AG04449 (cell line): Measurements from ENCODE around the gene MSI2.

ENCODE experiments used
- CTCF ChIA-PET: fragments of 350-600 bp; formaldehyde crosslinking; extraction: SDS; loops from one replicate; lab custom pipeline; 2021; ENCODE audit warnings: antibody characterized with exemption; lab: Yijun Ruan, JAX
- POLR2A ChIA-PET: fragments of 400-600, 350-600 bp; formaldehyde crosslinking; extraction: SDS; loops from one replicate; lab custom pipeline; 2020; ENCODE audit warnings: antibody characterized with exemption, inconsistent platforms; lab: Yijun Ruan, JAX
- DNase-seq: peaks from one replicate; pipeline ENCODE4 v3.0.0-alpha.2; 2010; ENCODE audit warnings: low read depth, low spot score
- H3K4me3 ChIP-seq: 2 replicates; pipeline ENCODE4 v1.5.1; 2011; ENCODE audit warnings: low read depth, mild to moderate bottlenecking, control low read depth, low read length
- TF ChIP-seq, protein P1 (sequence below): IDR thresholded peaks from one replicate; pipeline ENCODE4 v1.5.1; 2011; ENCODE audit warnings: mild to moderate bottlenecking, moderate library complexity, low read length, control low read depth, inconsistent platforms; ENCODE audit not compliant: insufficient read depth; ENCODE audit errors: missing control alignments

MSI2 gene

DNA sequence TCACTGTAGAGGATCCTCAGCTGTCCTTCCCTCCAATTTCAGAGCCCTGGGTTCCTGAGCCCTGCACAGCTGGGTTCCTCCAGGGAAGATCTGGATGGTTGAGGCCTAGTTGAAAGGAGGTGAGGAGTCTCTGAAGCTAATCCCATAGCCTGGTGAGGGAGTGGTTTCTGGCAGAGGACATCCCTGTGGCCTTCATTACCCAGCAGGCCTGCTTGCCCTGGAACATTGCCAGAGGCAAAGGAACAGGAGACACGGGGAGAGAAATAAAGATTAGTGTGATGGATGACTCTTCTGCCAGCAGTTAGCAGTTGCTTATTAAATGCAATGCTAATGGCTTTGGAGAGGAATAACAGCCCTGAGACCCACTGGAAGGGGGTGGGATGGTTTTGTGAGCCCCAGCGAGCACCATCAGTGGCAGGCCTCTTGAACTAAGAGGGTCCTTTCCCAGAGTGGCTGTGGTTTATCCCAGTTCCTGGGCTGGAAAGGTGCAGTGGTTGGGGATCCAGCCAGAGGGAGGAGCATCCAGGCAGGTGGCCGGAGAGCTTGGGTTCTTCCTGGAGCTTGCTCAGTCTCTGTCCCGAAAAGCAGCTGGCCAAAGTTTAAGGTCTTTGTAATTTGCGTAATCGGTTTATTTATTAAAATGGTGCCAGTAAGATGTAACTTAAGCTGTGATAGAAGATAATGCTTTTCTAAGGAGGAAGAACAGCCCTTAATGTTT lies 279.1 kb downstream of the MSI2 start:
- TF ChIP-seq, protein P1, sequence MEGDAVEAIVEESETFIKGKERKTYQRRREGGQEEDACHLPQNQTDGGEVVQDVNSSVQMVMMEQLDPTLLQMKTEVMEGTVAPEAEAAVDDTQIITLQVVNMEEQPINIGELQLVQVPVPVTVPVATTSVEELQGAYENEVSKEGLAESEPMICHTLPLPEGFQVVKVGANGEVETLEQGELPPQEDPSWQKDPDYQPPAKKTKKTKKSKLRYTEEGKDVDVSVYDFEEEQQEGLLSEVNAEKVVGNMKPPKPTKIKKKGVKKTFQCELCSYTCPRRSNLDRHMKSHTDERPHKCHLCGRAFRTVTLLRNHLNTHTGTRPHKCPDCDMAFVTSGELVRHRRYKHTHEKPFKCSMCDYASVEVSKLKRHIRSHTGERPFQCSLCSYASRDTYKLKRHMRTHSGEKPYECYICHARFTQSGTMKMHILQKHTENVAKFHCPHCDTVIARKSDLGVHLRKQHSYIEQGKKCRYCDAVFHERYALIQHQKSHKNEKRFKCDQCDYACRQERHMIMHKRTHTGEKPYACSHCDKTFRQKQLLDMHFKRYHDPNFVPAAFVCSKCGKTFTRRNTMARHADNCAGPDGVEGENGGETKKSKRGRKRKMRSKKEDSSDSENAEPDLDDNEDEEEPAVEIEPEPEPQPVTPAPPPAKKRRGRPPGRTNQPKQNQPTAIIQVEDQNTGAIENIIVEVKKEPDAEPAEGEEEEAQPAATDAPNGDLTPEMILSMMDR = no peak
- POLR2A ChIA-PET = no interaction called here
- H3K4me3 ChIP-seq = no peak overlapping the region
- CTCF ChIA-PET = no interaction called here
- no peak for DNase-seq

DNA sequence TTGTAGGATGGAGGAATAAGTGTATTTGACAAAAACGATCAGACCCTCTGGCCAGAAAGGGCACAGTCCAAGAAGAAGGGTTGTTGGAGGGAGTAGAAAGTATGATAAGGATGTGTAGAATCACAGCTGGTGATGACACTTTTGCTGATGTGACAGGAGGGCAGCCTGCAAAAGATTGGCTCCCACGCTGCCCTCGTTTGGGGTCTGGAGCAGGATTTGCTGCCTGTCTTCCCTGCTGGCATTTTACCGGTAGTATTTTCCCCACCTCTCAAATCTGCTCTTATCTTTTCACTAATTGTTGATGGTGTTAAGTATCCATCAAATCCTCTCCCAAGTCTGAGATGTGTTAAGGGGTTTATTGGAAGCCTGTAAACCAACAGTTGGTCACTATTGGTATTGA lies 280.0 kb downstream of the MSI2 start:
- CTCF ChIA-PET = no interaction called here
- POLR2A ChIA-PET = no interaction called here

DNA sequence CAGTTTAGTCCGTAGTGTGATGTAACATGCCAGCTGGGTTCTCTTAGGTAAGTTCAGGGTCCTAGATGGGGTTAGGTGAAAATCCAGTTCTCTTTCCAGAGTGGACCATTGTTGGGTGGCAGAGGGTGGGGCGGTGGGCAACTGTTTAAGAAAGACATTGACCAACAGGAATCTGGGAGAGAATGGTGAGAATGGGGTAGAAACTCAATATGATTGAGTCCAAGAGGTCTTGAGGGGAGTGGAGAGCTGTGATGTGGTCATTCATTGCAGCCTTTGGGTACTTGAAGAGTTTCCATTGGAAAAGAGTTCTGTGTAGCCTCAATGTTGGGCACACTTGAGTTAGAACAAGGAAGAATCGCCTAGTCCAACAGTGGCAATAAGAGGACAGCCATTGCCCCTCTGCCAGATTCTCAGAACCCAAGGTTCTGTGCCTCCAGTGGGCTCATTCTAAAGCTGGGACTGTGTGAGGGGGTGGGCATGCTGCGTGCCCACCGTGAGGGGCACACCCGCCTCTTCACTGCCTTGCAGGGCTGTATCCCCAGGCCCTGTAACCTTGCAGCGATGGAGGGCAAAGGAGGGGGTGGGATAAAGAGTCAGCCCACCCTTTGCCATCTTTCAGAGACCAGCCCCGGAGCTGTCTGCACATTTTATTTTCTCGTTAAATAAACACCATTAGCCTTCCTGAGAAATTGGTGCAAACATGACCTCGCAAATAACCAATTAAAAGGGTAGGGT lies 280.6 kb downstream of the MSI2 start:
- CTCF ChIA-PET = no interaction called here
- no peak for DNase-seq
- no peak overlapping the region for H3K4me3 ChIP-seq
- TF ChIP-seq, protein P1 = no peak
- POLR2A ChIA-PET = no interaction called here

More for the DNA sequence above, 280.0 kb downstream of the MSI2 start:
- TF ChIP-seq, protein P1 = no peak
- no peak for DNase-seq
- no peak overlapping the region for H3K4me3 ChIP-seq

DNA sequence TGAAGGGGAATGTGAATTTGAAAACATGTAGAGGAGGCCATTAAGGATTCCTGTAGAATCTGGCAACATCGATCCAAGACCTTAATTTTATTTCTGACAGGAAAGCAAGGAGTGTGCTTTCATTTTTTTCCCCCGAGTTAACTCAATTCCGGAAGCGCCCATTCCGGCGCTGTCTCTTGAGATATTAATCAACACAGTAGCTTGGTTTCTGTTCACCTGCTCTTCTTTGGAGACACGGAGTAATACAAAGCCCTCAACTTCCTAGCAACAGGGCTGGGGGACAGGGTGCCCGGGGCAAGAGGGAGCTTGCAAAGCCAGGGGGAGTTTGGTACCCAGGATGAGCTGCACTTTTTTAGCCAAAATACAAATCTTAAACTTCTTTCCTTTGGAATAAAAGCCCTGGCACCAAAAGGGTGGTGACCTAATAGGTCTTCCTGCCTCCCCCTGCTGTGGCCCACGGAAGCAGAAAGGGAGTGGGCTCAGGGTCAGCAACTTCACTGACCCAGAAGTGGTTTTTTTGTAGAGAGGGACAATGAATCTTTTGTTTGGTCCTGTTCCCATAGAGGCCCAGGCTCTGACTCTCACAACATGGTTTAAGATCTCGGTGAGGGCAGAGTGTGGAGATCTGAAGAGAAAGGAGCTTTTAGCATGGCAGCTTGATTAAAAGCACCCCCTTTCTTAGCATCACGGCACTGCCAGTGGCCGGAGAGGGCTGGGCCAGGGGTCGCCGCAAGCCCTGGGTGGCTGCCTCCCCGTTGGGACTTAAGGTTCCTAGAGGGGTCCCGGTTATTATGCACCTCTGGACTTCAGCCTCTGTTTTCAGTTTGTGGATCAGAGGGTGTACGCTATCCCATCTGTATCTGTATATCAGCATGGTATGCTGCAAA lies 281.4 kb downstream of the MSI2 start:
- H3K4me3 ChIP-seq = no peak overlapping the region
- ChIA-PET CTCF (interaction anchor here (0.6 to 1.2 kb wide), 3 partner anchors 10 to 138 kb away, joined by 3 to 4 read pairs (median 3); no protein-coding TSS in a partner anchor), POLR2A (no interaction called here)
- no peak for DNase-seq
- TF ChIP-seq, protein P1 = no peak

DNA sequence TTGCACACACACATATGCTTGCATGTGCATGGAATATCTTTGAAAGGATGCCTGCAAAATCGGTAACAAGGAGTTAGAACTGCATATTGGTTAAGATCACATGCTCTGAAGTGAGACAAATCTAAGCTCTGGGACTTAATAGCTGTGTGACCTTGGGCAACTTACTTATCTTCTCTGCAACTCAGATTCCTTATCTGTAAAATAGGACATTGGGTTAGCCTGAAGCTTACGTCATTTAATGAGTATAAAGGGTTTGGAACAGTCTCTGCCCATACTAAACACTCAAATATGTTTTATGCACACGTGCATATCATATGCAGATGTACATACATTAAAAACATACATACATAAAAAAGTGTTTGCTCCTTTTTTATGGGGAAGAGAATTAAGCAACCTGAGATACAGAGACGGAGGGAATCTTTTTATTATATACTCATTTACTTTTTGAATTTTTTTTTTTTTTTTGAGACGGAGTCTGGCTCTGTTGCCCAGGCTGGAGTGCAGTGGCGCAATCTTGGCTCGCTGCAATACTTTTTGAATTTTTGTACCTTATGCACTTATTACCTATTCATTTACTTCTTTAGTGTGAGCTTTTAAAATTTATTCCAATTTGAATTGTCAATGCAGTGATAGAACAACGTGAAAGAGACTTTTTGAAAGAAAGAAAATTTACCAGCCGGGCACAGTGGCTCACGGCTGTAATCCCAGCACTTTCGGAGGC lies 282.6 kb downstream of the MSI2 start:
- ChIA-PET CTCF (interaction anchor here (0.6 to 1.2 kb wide), 4 partner anchors 11 to 137 kb away, joined by 3 to 4 read pairs (median 3); no protein-coding TSS in a partner anchor), POLR2A (no interaction called here)
- TF ChIP-seq, protein P1 = no peak
- no peak overlapping the region for H3K4me3 ChIP-seq
- DNase-seq = no peak
